GM18858 (cell line): ENCODE measurements around the gene ICE1.

ENCODE experiments used
- ATAC-seq: cut with Tn5 transposase; IDR thresholded peaks from one replicate; pipeline ENCODE4 v1.9.1; 2021; ENCODE audit not compliant: unreplicated experiment

ICE1 gene

GRCh38 chr5:5532306-5533076 is 110.0 kb downstream of the ICE1 start:
- no peak for ATAC-seq

GRCh38 chr5:5533927-5534326 is 111.5 kb downstream of the ICE1 start:
- no peak for ATAC-seq

DNA sequence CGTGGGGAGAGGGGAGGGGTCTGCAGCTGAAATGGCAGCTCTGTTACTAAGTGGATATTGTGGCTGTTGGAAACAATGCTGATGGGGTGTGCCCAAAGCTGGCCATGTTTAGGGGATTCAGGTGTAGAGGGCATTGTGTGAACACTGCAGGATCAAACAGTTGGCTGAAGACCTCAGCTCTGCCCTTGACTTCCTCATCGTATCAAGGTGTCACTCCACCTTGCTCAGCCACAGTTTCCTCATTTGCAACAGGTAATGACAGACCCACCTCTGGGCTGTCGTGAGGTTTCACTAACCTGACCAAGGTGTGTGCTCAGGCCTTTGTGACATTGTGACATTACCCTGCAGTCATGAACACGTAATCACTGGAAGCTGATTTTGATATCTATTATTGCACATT is 111.9 kb downstream of the ICE1 start:
- no peak for ATAC-seq

DNA sequence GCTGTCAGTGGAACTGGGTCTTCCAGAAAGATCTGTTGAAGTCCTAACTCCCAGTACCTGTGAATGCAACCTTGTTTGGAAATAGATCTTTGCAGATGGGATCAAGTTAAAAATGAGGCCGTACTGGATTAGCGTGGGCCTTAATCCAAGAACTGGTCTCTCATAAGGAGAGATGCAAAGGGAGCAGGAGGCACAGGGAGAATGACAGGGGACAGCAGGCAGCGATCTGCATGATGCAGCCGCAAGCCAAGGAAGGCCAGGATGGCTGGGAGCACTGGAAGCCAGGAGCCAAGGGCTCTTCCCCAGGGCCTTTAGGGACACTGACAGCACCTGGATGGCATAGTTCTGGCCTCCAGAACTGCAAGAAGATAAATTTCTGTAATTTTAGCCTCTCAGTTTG is 114.4 kb downstream of the ICE1 start:
- ATAC-seq, result no peak

GRCh38 chr5:5537426-5537825 is 114.9 kb downstream of the ICE1 start:
- ATAC-seq, result no peak

- ATAC-seq, result no peak
Observed at GRCh38 chr5:5539590-5539989, 117.1 kb downstream of the ICE1 start.
